Keratinocyte (primary cell): ENCODE results near the gene PDIA2. TPM values are rescaled to one million over a fixed set of nuclear protein-coding genes. Genes with fewer than 3 reads are reported as not detected.

Source experiments
- DNase-seq: peaks from one replicate; pipeline ENCODE4 v3.0.0-alpha.2; 2011; ENCODE audit warnings: low read depth, missing footprints, low spot score
- FAIRE-seq: peaks from 2 replicates; lab custom pipeline; 2011; peaks lifted over from hg19 to GRCh38; lab: Jason Lieb, UNC
- H2AFZ ChIP-seq: 2 replicates; pipeline ENCODE4 v1.6.0; 2012; ENCODE audit warnings: low read length, control low read depth, inconsistent platforms; ENCODE audit not compliant: control insufficient read depth
- H3K27ac ChIP-seq: 2 replicates; pipeline ENCODE4 v1.5.1; 2011; ENCODE audit warnings: low read length; ENCODE audit not compliant: control insufficient read depth, insufficient read depth
- H3K27me3 ChIP-seq: 3 replicates; pipeline ENCODE4 v1.6.0; 2011; ENCODE audit warnings: low read length; ENCODE audit not compliant: control insufficient read depth, insufficient read depth; ENCODE audit errors: extremely low read depth
- H3K36me3 ChIP-seq, 2 experiments: 2 replicates in 1 of 2; 3 replicates in 1 of 2; pipeline ENCODE4 v1.5.1; 2011; ENCODE audit warnings: low read length in 2 of 2, mild to moderate bottlenecking in 1 of 2; ENCODE audit not compliant: control insufficient read depth in 2 of 2, insufficient read depth in 2 of 2; ENCODE audit errors: extremely low read depth in 1 of 2
- H3K4me1 ChIP-seq: 3 replicates; pipeline ENCODE4 v1.5.1; 2011; ENCODE audit warnings: low read length; ENCODE audit not compliant: control insufficient read depth, insufficient read depth; ENCODE audit errors: extremely low read depth
- H3K4me2 ChIP-seq: 3 replicates; pipeline ENCODE4 v1.6.0; 2011; ENCODE audit warnings: low read depth, low read length; ENCODE audit not compliant: control insufficient read depth, insufficient read depth; ENCODE audit errors: extremely low read depth
- H3K4me3 ChIP-seq, 3 experiments: fragments of 200-600 bp in 1 of 3; sonication (generic) in 1 of 3; 2 replicates in 2 of 3; 3 replicates in 1 of 3; pipeline ENCODE4 v1.5.1; 2011 to 2016; ENCODE audit warnings: low read length in 3 of 3, mild to moderate bottlenecking in 3 of 3, control low read depth in 2 of 3, inconsistent platforms in 1 of 3, low read depth in 1 of 3, mixed read lengths in 1 of 3, mixed run types in 1 of 3, moderate library complexity in 1 of 3; ENCODE audit not compliant: control insufficient read depth in 2 of 3, insufficient read depth in 2 of 3; ENCODE audit errors: extremely low read depth in 1 of 3
- H3K79me2 ChIP-seq: 2 replicates; pipeline ENCODE4 v1.6.0; 2012; ENCODE audit warnings: low read length; ENCODE audit not compliant: control insufficient read depth, insufficient read depth
- H3K9ac ChIP-seq: 3 replicates; pipeline ENCODE4 v1.6.0; 2011; ENCODE audit warnings: low read length; ENCODE audit not compliant: control insufficient read depth, insufficient read depth; ENCODE audit errors: extremely low read depth
- H3K9me1 ChIP-seq: 3 replicates; pipeline ENCODE4 v1.6.0; 2011; ENCODE audit warnings: low read length; ENCODE audit not compliant: control insufficient read depth, insufficient read depth; ENCODE audit errors: extremely low read depth
- H3K9me3 ChIP-seq: 2 replicates; pipeline ENCODE4 v1.5.1; 2012; ENCODE audit warnings: low read depth, low read length; ENCODE audit not compliant: control insufficient read depth
- H4K20me1 ChIP-seq: 3 replicates; pipeline ENCODE4 v1.6.0; 2011; ENCODE audit warnings: low read length; ENCODE audit not compliant: control insufficient read depth, insufficient read depth; ENCODE audit errors: extremely low read depth
- CTCF ChIP-seq, 3 experiments: IDR thresholded peaks in 1 of 3; conservative IDR thresholded peaks in 1 of 3; optimal IDR thresholded peaks in 1 of 3; 2 replicates in 2 of 3; 3 replicates in 1 of 3; pipeline versions ENCODE3 to v1.5.1; 2011; ENCODE audit warnings: low read length in 3 of 3, mild to moderate bottlenecking in 3 of 3, moderate library complexity in 2 of 3, control low read depth in 1 of 3, inconsistent platforms in 1 of 3; ENCODE audit not compliant: insufficient read depth in 2 of 3; ENCODE audit errors: extremely low read depth in 1 of 3
- EZH2 ChIP-seq: IDR thresholded peaks from one replicate; pipeline ENCODE4 v1.6.1; 2012; ENCODE audit warnings: inconsistent platforms, mild to moderate bottlenecking, low read length, moderate library complexity
- dilution Hi-C: fragments of 300-500 bp; cut with MboI; formaldehyde crosslinking; loops from one replicate; pipeline ENCODE4 v1.7.0; 2020; ENCODE audit warnings: low sequenced_read_pairs; ENCODE audit not compliant: extremely low pct_ligation_motif_present
- polyA plus RNA-seq, 5 experiments: library from polyadenylated mRNA; depleted of rRNA in 3 of 5; stranded (reverse) in 3 of 5; stranded (forward) in 1 of 5; unstranded in 1 of 5; fragments of >200 nt; gene quantifications; 1 replicate in 1 of 5; 2 replicates in 3 of 5; 3 replicates in 1 of 5; pipeline versions ENCODE4 v1.2.1 to v1.2.3, GENCODE V29; 2011 to 2012; ENCODE audit warnings: missing spikeins in 2 of 5, low read depth in 1 of 5, low replicate concordance in 1 of 5

The PDIA2 gene
- polyA plus RNA-seq, 1 donor (not counting 4 experiments of a cell fraction or from before 2014, with no cell fraction given): 0.42 TPM

DNA sequence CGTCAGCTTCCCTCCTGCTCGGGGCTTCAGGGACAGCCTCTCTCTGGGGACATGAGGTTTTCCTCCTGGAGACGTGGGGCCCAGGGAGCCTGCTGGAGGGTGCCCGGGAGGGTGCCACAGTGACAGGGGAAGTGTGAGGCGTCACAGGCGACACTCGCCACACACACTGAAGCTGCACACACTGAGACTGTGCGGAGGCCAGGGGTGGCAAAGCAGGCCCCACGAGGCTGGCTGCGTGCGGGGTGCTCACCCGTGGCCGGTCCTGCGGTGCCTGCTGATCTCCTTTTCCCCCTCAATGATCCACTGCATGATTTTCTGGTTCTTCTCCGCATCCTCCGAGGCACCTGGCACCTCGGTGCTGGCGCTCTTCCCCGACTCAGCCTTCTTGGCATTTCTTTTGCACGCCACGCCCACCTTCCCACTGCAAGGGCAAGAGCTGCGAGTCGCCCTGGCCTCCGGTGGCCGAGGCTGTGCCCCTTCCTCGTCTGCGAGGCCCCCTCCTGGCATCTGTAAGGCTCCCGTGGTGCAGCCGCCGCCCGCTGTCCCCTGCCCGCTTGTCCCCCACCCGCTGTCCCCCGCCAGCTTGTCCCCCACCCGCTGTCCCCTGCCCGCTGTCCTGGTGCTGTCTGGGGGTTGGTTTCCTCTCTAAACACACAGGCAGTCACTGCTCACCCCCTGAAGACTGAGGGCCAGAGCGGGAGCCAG is 14.0 kb downstream of the PDIA2 start:
- Histone ChIP-seq H2AFZ (no peak overlapping the region), H3K36me3 (peaks cover 5 to 30% of the 10 kb centered on the region in 2 experiments), H3K4me2 (no peak overlapping the region), H3K9me3 (no peaks in the 10 kb centered on the region), H3K4me3 (no peak overlapping the region), H3K9me1 (no peaks in the 10 kb centered on the region), H4K20me1 (no peaks in the 10 kb centered on the region), H3K27ac (no peak overlapping the region), H3K79me2 (peaks cover under 1% of the 10 kb centered on the region), H3K9ac (no peak overlapping the region), H3K4me1 (no peaks in the 10 kb centered on the region), H3K27me3 (no peaks in the 10 kb centered on the region)
- no peak for DNase-seq
- no peak for FAIRE-seq
- dilution Hi-C loops: no loop called here
- no peak for TF ChIP-seq CTCF (optimal IDR thresholded peaks at IDR 0.05 in 1 of 3, IDR thresholded peaks at IDR 0.05 in 1 of 3, conservative IDR thresholded peaks at IDR 0.05 in 1 of 3; ENCODE audit: extremely low read depth in 1 of 3, insufficient read depth in 2 of 3, low read length in 3 of 3)
- no peak for TF ChIP-seq EZH2

DNA sequence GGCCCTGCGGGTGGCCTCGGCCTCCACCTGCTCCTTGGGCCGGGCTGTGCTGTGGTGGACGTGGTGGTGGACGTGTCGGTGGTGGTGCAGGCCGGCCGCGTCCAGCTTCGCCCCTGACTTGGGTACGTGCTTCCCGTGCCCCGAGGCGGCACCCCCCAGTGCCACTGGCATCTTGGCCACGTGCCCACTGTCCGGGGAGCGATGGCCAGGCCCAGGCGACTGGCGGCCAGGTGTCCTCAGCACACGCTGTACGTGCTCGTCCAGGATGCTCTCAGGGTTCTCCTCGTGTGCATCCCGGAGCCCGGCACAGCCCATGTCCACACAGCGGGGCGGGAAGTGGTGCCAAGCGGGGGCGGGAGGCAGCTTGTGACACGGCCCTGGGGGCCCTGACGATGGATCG is 14.9 kb downstream of the PDIA2 start:
- H3K36me3 ChIP-seq: peaks cover 7 to 32% of the 10 kb centered on the region in 2 experiments
- H3K27ac ChIP-seq: no peak overlapping the region
- dilution Hi-C loops: no loop called here
- no peaks in the 10 kb centered on the region for H3K9me1 ChIP-seq
- no peak overlapping the region for H3K4me3 ChIP-seq
- no peak overlapping the region for H3K4me2 ChIP-seq
- H3K27me3 ChIP-seq: no peaks in the 10 kb centered on the region
- H2AFZ ChIP-seq: no peak overlapping the region
- TF ChIP-seq EZH2 (no peak), CTCF (optimal IDR thresholded peaks at IDR 0.05 in 1 of 3, IDR thresholded peaks at IDR 0.05 in 1 of 3, conservative IDR thresholded peaks at IDR 0.05 in 1 of 3; ENCODE audit: extremely low read depth in 1 of 3, insufficient read depth in 2 of 3, low read length in 3 of 3) (no peak)
- H3K79me2 ChIP-seq: peaks cover 5% of the 10 kb centered on the region
- H4K20me1 ChIP-seq: peaks cover 3% of the 10 kb centered on the region
- H3K9ac ChIP-seq: no peak overlapping the region
- FAIRE-seq: no peak
- no peak for DNase-seq
- H3K9me3 ChIP-seq: no peaks in the 10 kb centered on the region
- H3K4me1 ChIP-seq: no peaks in the 10 kb centered on the region
